K562 (cell line): ENCODE results near the gene IGDCC3. TPM values are rescaled to one million over a fixed set of nuclear protein-coding genes. Genes with fewer than 3 reads are reported as not detected.

Experiments used
- ATAC-seq: fragments of 200-7000 bp; cut with Tn5 transposase; 3 replicates; pipeline ENCODE4 v1.9.1; 2020; ENCODE audit warnings: moderate library complexity
- BruUV-seq: library from RNA; stranded (reverse); fragments of 400-500 nt; replicated peaks from 2 replicates; lab custom pipeline; 2021; lab: Mats Ljungman, UMichigan
- CTCF ChIA-PET: fragments of 300-600 bp; formaldehyde crosslinking; extraction: SDS; loops from one replicate; lab custom pipeline; 2021; ENCODE audit warnings: low intra/inter-chr PET ratio; lab: Yijun Ruan, JAX
- POLR2A ChIA-PET: fragments of 300-600, 350-650 bp; sonication (Branson Sonifier 250); formaldehyde crosslinking; extraction: SDS; loops from one replicate; lab custom pipeline; 2021; ENCODE audit warnings: antibody characterized with exemption, inconsistent platforms; lab: Yijun Ruan, JAX
- DNase-seq, 4 experiments: peaks; one replicate each; pipeline versions ENCODE4 v3.0.0 to v3.0.0-alpha.2; 2011 to 2018; ENCODE audit warnings: low spot score in 3 of 4, mixed read lengths in 3 of 4; ENCODE audit errors: extremely low read depth in 1 of 4
- FAIRE-seq: peaks from 2 replicates; lab custom pipeline; 2011; peaks lifted over from hg19 to GRCh38; lab: Jason Lieb, UNC
- H2AFZ ChIP-seq: 2 replicates; pipeline ENCODE4 v1.6.0; 2011; ENCODE audit warnings: low read depth, low read length, control low read depth, inconsistent platforms
- H3K27ac ChIP-seq: fragments of 200-600 bp; 3 replicates; pipeline ENCODE4 v1.8.0; 2011; ENCODE audit warnings: low read depth, mild to moderate bottlenecking, control low read depth, inconsistent platforms, low read length, moderate library complexity, mixed read lengths; ENCODE audit errors: extremely low read depth
- H3K27me3 ChIP-seq, 2 experiments: fragments of 300-600 bp in 1 of 2; 2 replicates in 1 of 2; 3 replicates in 1 of 2; pipeline versions ENCODE4 v1.6.0 to v1.8.0; 2011; ENCODE audit warnings: inconsistent platforms in 2 of 2, low read length in 2 of 2, mild to moderate bottlenecking in 1 of 2, mixed read lengths in 1 of 2, moderate library complexity in 1 of 2; ENCODE audit not compliant: control insufficient read depth in 2 of 2, insufficient read depth in 2 of 2
- H3K36me3 ChIP-seq: fragments of 300-600 bp; 3 replicates; pipeline ENCODE4 v1.8.0; 2011; ENCODE audit warnings: mild to moderate bottlenecking, low read length, inconsistent platforms; ENCODE audit not compliant: control insufficient read depth, insufficient read depth
- H3K4me1 ChIP-seq, 2 experiments: fragments of 200-600 bp in 1 of 2; replicated peaks in 1 of 2; 2 replicates in 1 of 2; 3 replicates in 1 of 2; pipeline versions ENCODE4 v1.5.1 to v1.8.0; 2011; ENCODE audit warnings: inconsistent platforms in 2 of 2, low read length in 2 of 2, mild to moderate bottlenecking in 1 of 2, mixed read lengths in 1 of 2, moderate library complexity in 1 of 2; ENCODE audit not compliant: control insufficient read depth in 2 of 2, insufficient read depth in 2 of 2
- H3K4me2 ChIP-seq: 2 replicates; pipeline ENCODE4 v1.6.1; 2011; ENCODE audit warnings: low read length, control low read depth, inconsistent platforms, mixed read lengths; ENCODE audit not compliant: insufficient read depth
- H3K4me3 ChIP-seq: fragments of 200-600 bp; sonication (generic), shearing (Covaris generic); 2 replicates; pipeline ENCODE4 v1.5.1; 2016; ENCODE audit warnings: control low read depth, inconsistent platforms
- H3K79me2 ChIP-seq: fragments of 200-600 bp; 3 replicates; pipeline ENCODE4 v1.8.0; 2011; ENCODE audit warnings: low read length, inconsistent platforms; ENCODE audit not compliant: control insufficient read depth, insufficient read depth
- H3K9ac ChIP-seq, 2 experiments: 2 replicates each; pipeline versions ENCODE4 v1.6.0 to v1.6.1; 2011; ENCODE audit warnings: low read depth in 2 of 2, low read length in 2 of 2, control low read depth in 1 of 2, inconsistent platforms in 1 of 2, mild to moderate bottlenecking in 1 of 2, mixed read lengths in 1 of 2; ENCODE audit not compliant: insufficient read depth in 1 of 2
- H3K9me1 ChIP-seq: one replicate; pipeline ENCODE4 v1.6.0; 2011; ENCODE audit warnings: inconsistent platforms, mild to moderate bottlenecking, low read length, moderate library complexity; ENCODE audit not compliant: control insufficient read depth, insufficient read depth
- H3K9me3 ChIP-seq: replicated peaks from 2 replicates; pipeline ENCODE4 v1.5.1; 2011; ENCODE audit warnings: low read depth, low read length, inconsistent platforms; ENCODE audit not compliant: control insufficient read depth, insufficient read depth
- H4K20me1 ChIP-seq: replicated peaks from 2 replicates; pipeline ENCODE4 v1.6.1; 2011; ENCODE audit warnings: low read length, inconsistent platforms, mixed read lengths; ENCODE audit not compliant: control insufficient read depth, insufficient read depth
- EGR1 ChIP-seq: fragments of 450-650 bp; conservative IDR thresholded peaks from 2 replicates; pipeline ENCODE4 v1.6.1; 2017; ENCODE audit warnings: mild to moderate bottlenecking
- EWSR1 ChIP-seq: fragments of 450-650 bp; IDR thresholded peaks from 2 replicates; pipeline ENCODE4 v1.6.1; 2018; ENCODE audit warnings: borderline replicate concordance, mild to moderate bottlenecking, low read depth, moderate library complexity; ENCODE audit not compliant: partially characterized antibody
- FIP1L1 ChIP-seq: fragments of 200-400 bp; formaldehyde crosslinking; IDR thresholded peaks from 2 replicates; pipeline ENCODE4 v1.6.1; 2018; ENCODE audit warnings: mild to moderate bottlenecking, low read depth, low read length; ENCODE audit not compliant: poor library complexity, severe bottlenecking
- HNRNPH1 ChIP-seq: fragments of 200-400 bp; formaldehyde crosslinking; optimal IDR thresholded peaks from 2 replicates; pipeline ENCODE3; 2017; ENCODE audit warnings: low read depth, mild to moderate bottlenecking, low read length, moderate library complexity
- LCOR ChIP-seq: sonication (generic); formaldehyde crosslinking; IDR thresholded peaks from 2 replicates; pipeline ENCODE4 v1.8.0; 2022; ENCODE audit warnings: mild to moderate bottlenecking, missing genetic modification reagents
- PHF20 ChIP-seq: fragments of 450-650 bp; IDR thresholded peaks from 2 replicates; pipeline ENCODE4 v1.6.1; 2018; ENCODE audit not compliant: partially characterized antibody
- RAD21 ChIP-seq, 2 experiments: fragments of 250-450 bp in 1 of 2; fragments of 450-650 bp in 1 of 2; sonication (Bioruptor Pico) in 1 of 2; formaldehyde crosslinking in 1 of 2; IDR thresholded peaks in 1 of 2; conservative IDR thresholded peaks in 1 of 2; 2 replicates each; pipeline versions ENCODE4 v1.4.0 to v1.8.0; 2020 to 2022; ENCODE audit warnings: mild to moderate bottlenecking in 2 of 2, moderate library complexity in 1 of 2
- THRAP3 ChIP-seq: fragments of 450-650 bp; IDR thresholded peaks from 2 replicates; pipeline ENCODE4 v1.6.1; 2016; ENCODE audit warnings: mild to moderate bottlenecking, inconsistent platforms, borderline replicate concordance
- TRIM28 ChIP-seq: fragments of 450-650 bp; IDR thresholded peaks from 2 replicates; pipeline ENCODE4 v1.6.1; 2017
- WGBS: fragments of 100-300 bp; shearing (Covaris generic); methylation state at CpG from one replicate; pipeline ENCODE4 v1.1.6; 2016; ENCODE audit warnings: low coverage, mixed read lengths; ENCODE audit not compliant: insufficient coverage; ENCODE audit errors: missing lambda C conversion rate; 5-methylcytosine and 5-hydroxymethylcytosine counted together
- in situ Hi-C: fragments of 300-500 bp; cut with MboI; formaldehyde crosslinking; loops from 4 replicates; pipeline ENCODE4 v1.15.0; 2018; ENCODE audit warnings: inconsistent platforms, mixed read lengths
- intact Hi-C: fragments of 100-400 bp; cut with micrococcal nuclease; formaldehyde crosslinking; loops from 2 replicates; pipeline ENCODE4 v1.14.2; 2022
- polyA plus RNA-seq, 8 experiments: library from polyadenylated mRNA; depleted of rRNA in 4 of 8; stranded (reverse) in 5 of 8; unstranded in 3 of 8; fragments of >200 nt; fragmentation: Nextera tagmentation in 2 of 8; fragmentation: Illumina TruSeq in 1 of 8; extraction: Ambion mirVana in 2 of 8; extraction: Trizol in 1 of 8; gene quantifications; 2 replicates each; pipeline versions ENCODE4 v1.2.1 to v1.2.3, GENCODE V29; 2011 to 2014; ENCODE audit warnings: inconsistent platforms in 1 of 8, missing spikeins in 1 of 8
- total RNA-seq, 7 experiments: library from RNA; depleted of rRNA in 6 of 7; stranded (reverse); fragments of >200 nt in 6 of 7; fragmentation: Illumina TruSeq in 2 of 7; extraction: Trizol in 2 of 7; gene quantifications; 2 replicates each; pipeline versions ENCODE4 v1.2.1 to v1.2.3, GENCODE V29; 2011 to 2021; ENCODE audit warnings: low replicate concordance in 1 of 7
- TF ChIP-seq, protein P1 (sequence below): fragments of 250-450 bp; sonication (Bioruptor Pico); IDR thresholded peaks from 2 replicates; pipeline ENCODE4 v1.6.1; 2021; ENCODE audit warnings: mild to moderate bottlenecking
- TF ChIP-seq, protein P2 (sequence below): fragments of 250-450 bp; sonication (Bioruptor Pico); IDR thresholded peaks from 2 replicates; pipeline ENCODE4 v1.8.0; 2021; ENCODE audit warnings: moderate library complexity, mild to moderate bottlenecking, inconsistent platforms
- TF ChIP-seq, protein P3 (sequence below): fragments of 450-650 bp; formaldehyde crosslinking; IDR thresholded peaks from 2 replicates; pipeline ENCODE4 v1.4.0; 2022; ENCODE audit warnings: mild to moderate bottlenecking, moderate library complexity
- TF ChIP-seq, protein P4 (sequence below), 2 experiments: fragments of 150-350 bp in 1 of 2; IDR thresholded peaks; 2 replicates each; pipeline ENCODE4 v1.6.1; 2012 to 2016; ENCODE audit warnings: low read depth in 2 of 2, low read length in 2 of 2, mild to moderate bottlenecking in 1 of 2, moderate library complexity in 1 of 2

Gene IGDCC3
- total and polyA plus RNA-seq, 9 of the 15 experiments (the other 6 are each of a cell fraction or from before 2014, with no cell fraction given), result not detected

DNA sequence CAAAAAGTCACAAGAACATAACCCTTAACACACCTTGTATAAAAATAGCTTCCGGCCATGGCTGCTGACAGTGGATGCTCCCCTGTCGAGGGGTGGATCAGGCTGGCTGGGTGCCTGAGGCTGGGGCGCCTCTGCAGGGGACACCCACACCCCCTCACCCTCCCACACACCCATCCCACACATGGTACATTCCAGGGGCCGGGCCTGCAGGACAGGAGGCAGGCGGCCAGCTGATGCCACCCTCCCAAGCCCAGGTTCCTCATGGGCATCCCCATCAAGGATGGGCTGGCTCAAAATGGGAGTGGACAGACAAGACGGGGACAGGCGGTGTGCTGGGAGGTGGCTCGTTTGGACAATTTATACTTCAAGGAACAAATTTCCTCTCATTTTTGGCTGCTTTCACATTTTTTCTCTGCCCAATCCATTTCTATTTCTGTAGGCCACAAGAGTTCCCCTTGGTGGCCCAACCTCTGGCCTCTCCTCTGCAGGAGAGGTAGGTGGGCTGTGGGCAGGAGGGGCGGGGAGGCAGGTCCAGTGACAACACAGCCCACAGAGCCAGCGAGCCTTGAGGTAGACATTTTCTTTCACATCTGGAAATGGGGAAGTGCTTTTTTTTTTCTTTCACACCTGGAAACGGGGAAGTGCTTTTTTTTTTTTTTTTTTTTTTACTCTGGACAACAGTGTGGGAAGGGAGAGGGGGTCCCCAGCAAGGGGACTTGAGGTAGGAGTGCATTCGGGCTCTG is 50.0 kb downstream of the IGDCC3 start:
- peaks cover 25 to 50% of the 10 kb centered on the region in 2 experiments for H3K27me3 ChIP-seq
- ATAC-seq, result no peak
- no TSS peak for BruUV-seq
- no peaks in the 10 kb centered on the region for H3K36me3 ChIP-seq
- H3K4me1 ChIP-seq, result peaks cover 0 to 24% of the 10 kb centered on the region in 2 experiments; a peak in 2 of 5 replicates
- in situ Hi-C loops (no loop called here), intact Hi-C loops (no loop called here)
- FAIRE-seq, result no peak
- no peak overlapping the region for H3K4me3 ChIP-seq
- 9% methylated on average over 9 of the region's 12 CpGs for WGBS
- no peak overlapping the region for H3K27ac ChIP-seq
- DNase-seq, result peak in 2 of 4 experiments; percentile 41 to 44
- ChIA-PET CTCF (no interaction called here), POLR2A (interaction anchor here (2.5 kb wide), 1 partner anchor 23 kb away, joined by 16 read pairs; the partner anchor contains the start of gene RNU5B-1)
- H3K4me2 ChIP-seq, result no peak overlapping the region
- H3K9me3 ChIP-seq, result no peaks in the 10 kb centered on the region
- no peaks in the 10 kb centered on the region for H3K9me1 ChIP-seq
- H4K20me1 ChIP-seq, result peaks cover 9% of the 10 kb centered on the region; the same call in 1 of the 2 replicates
- H2AFZ ChIP-seq, result no peak overlapping the region
- no peak overlapping the region for H3K9ac ChIP-seq
- no peaks in the 10 kb centered on the region for H3K79me2 ChIP-seq
- TF ChIP-seq, protein P1, sequence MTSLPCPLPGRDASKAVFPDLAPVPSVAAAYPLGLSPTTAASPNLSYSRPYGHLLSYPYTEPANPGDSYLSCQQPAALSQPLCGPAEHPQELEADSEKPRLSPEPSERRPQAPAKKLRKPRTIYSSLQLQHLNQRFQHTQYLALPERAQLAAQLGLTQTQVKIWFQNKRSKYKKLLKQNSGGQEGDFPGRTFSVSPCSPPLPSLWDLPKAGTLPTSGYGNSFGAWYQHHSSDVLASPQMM (CRISPR knock-in tag), result no peak
- TF ChIP-seq THRAP3, result no peak
- TF ChIP-seq PHF20, result no peak
- TF ChIP-seq, protein P2, sequence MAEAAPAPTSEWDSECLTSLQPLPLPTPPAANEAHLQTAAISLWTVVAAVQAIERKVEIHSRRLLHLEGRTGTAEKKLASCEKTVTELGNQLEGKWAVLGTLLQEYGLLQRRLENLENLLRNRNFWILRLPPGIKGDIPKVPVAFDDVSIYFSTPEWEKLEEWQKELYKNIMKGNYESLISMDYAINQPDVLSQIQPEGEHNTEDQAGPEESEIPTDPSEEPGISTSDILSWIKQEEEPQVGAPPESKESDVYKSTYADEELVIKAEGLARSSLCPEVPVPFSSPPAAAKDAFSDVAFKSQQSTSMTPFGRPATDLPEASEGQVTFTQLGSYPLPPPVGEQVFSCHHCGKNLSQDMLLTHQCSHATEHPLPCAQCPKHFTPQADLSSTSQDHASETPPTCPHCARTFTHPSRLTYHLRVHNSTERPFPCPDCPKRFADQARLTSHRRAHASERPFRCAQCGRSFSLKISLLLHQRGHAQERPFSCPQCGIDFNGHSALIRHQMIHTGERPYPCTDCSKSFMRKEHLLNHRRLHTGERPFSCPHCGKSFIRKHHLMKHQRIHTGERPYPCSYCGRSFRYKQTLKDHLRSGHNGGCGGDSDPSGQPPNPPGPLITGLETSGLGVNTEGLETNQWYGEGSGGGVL, result no peak
- TF ChIP-seq FIP1L1, result no peak
- TF ChIP-seq EWSR1, result no peak
- no peak for TF ChIP-seq RAD21 (CRISPR knock-in tag; conservative IDR thresholded peaks at IDR 0.05 in 1 of 2, IDR thresholded peaks at IDR 0.05 in 1 of 2)
- TF ChIP-seq, protein P3, sequence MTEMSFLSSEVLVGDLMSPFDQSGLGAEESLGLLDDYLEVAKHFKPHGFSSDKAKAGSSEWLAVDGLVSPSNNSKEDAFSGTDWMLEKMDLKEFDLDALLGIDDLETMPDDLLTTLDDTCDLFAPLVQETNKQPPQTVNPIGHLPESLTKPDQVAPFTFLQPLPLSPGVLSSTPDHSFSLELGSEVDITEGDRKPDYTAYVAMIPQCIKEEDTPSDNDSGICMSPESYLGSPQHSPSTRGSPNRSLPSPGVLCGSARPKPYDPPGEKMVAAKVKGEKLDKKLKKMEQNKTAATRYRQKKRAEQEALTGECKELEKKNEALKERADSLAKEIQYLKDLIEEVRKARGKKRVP, result no peak
- TF ChIP-seq TRIM28, result no peak
- no peak for TF ChIP-seq HNRNPH1
- peak; percentile 52; the same call in 1 of the 2 replicates for TF ChIP-seq EGR1
- TF ChIP-seq LCOR (CRISPR knock-in tag), result no peak
- TF ChIP-seq, protein P4, sequence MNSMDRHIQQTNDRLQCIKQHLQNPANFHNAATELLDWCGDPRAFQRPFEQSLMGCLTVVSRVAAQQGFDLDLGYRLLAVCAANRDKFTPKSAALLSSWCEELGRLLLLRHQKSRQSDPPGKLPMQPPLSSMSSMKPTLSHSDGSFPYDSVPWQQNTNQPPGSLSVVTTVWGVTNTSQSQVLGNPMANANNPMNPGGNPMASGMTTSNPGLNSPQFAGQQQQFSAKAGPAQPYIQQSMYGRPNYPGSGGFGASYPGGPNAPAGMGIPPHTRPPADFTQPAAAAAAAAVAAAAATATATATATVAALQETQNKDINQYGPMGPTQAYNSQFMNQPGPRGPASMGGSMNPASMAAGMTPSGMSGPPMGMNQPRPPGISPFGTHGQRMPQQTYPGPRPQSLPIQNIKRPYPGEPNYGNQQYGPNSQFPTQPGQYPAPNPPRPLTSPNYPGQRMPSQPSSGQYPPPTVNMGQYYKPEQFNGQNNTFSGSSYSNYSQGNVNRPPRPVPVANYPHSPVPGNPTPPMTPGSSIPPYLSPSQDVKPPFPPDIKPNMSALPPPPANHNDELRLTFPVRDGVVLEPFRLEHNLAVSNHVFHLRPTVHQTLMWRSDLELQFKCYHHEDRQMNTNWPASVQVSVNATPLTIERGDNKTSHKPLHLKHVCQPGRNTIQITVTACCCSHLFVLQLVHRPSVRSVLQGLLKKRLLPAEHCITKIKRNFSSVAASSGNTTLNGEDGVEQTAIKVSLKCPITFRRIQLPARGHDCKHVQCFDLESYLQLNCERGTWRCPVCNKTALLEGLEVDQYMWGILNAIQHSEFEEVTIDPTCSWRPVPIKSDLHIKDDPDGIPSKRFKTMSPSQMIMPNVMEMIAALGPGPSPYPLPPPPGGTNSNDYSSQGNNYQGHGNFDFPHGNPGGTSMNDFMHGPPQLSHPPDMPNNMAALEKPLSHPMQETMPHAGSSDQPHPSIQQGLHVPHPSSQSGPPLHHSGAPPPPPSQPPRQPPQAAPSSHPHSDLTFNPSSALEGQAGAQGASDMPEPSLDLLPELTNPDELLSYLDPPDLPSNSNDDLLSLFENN (IDR thresholded peaks at IDR 0.05; ENCODE audit: low read depth in 2 of 2, low read length in 2 of 2), result no peak
